GM15510 (cell line): Measurements from ENCODE around the gene ZGPAT.

Experiments
- POLR2A ChIP-seq: IDR thresholded peaks from 3 replicates; pipeline ENCODE4 v1.6.1; 2011; ENCODE audit warnings: borderline replicate concordance; ENCODE audit not compliant: insufficient read length; ENCODE audit errors: extremely low read depth

Gene ZGPAT, protein sequence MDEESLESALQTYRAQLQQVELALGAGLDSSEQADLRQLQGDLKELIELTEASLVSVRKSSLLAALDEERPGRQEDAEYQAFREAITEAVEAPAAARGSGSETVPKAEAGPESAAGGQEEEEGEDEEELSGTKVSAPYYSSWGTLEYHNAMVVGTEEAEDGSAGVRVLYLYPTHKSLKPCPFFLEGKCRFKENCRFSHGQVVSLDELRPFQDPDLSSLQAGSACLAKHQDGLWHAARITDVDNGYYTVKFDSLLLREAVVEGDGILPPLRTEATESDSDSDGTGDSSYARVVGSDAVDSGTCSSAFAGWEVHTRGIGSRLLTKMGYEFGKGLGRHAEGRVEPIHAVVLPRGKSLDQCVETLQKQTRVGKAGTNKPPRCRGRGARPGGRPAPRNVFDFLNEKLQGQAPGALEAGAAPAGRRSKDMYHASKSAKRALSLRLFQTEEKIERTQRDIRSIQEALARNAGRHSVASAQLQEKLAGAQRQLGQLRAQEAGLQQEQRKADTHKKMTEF

GRCh38 chr20:63707558-63708300 lies at the start of gene ZGPAT, which contains the start of gene ARFRP1:
ZGPAT (plus strand) TSS chr20:63708039; CDS start chr20:63708581, 542 bp downstream.
ARFRP1 (minus strand) TSS chr20:63707976; CDS start chr20:63707091, 885 bp downstream.
- TF ChIP-seq POLR2A: peak; percentile 74

GRCh38 chr20:63658749-63659187 lies 49.1 kb upstream of the ZGPAT start:
- no peak for TF ChIP-seq POLR2A

DNA sequence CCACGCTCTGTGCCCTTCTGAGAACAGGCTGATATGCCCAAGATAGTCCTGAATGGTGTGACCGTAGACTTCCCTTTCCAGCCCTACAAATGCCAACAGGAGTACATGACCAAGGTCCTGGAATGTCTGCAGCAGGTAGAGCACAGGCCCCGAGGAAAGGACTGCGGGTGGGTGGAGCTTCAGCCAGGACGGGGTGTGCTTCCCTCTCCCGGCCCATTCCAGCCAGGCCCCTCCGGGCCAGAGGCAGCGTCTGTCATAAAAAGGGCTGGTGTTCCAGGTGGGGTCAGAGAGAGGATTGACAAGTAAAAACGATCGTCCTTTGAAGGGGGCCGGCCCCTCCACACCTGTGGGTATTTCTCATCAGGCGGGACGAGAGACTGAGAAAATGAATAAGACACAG lies 48.5 kb upstream of the ZGPAT start:
- TF ChIP-seq POLR2A: no peak

- TF ChIP-seq POLR2A: no peak
Observed at GRCh38 chr20:63660622-63661021, 47.2 kb upstream of the ZGPAT start.

DNA sequence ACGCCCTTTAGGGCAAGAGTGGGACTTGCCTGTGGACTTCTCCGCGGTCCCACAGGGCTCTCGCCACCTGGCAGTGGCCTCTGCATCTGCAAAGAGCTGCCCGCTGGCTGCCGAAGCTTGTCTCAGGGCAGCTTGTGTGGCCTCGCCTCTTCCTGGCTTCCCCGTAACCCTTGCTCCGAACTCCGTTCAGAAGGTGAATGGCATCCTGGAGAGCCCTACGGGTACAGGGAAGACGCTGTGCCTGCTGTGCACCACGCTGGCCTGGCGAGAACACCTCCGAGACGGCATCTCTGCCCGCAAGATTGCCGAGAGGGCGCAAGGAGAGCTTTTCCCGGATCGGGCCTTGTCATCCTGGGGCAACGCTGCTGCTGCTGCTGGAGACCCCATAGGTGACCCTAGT lies 46.7 kb upstream of the ZGPAT start:
- TF ChIP-seq POLR2A: no peak

- TF ChIP-seq POLR2A: no peak
Observed at GRCh38 chr20:63661959-63662812, 45.7 kb upstream of the ZGPAT start.

DNA sequence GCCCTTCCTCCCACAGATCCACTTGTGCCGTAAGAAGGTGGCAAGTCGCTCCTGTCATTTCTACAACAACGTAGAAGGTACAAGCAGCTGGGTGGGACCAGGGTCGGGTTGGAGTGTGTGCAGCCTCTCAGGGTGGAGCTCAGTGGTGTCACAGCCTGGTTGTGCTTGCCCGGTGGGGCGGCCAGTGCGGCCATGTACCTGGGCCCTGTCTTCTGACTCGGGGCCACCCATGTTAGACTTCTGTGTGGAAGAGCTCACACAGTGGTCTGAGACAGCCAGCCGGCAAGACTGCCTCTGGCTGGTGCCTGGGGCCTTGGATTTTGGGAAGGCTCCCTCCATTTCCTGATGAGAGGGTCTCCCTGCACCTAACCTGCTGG lies 45.0 kb upstream of the ZGPAT start:
- TF ChIP-seq POLR2A: no peak

- no peak for TF ChIP-seq POLR2A
Observed at GRCh38 chr20:63663332-63664066, 44.3 kb upstream of the ZGPAT start.

DNA sequence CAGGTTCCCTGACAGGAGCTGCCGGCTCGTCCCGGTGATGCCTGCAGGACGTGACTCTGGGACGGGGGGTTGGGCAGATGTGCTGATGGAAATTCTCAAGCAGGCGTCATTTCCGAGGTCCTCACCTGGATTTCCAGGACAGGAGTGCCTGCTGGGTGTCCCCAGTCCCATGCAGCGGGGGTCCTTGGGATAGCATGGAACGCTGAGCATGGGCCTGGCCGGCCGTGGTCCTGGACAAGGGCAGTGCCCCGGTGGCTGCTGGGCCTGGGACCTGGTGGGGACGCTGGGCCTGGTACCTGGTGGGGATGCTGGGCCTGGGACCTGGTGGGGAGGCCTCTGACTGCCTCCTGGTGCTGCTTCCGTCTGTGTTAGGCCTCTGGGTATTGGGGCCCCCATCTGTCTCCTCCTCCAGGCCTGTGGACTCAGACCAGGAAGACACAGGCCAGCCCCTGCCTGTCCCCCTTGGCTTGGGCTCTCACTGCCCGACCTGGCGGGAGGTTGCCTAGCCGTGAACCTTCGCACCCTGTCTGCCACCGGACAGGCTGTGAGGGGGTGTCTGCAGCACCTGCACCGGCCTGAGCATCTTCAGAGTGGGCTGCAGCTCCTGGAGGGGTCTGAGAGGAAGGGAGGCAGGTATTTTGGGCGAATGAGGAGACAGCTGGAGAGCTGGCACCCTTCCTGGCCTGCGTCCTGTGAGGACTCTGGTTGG lies 43.5 kb upstream of the ZGPAT start:
- TF ChIP-seq POLR2A: no peak

- no peak for TF ChIP-seq POLR2A
Observed at GRCh38 chr20:63664861-63665594, 42.8 kb upstream of the ZGPAT start.

DNA sequence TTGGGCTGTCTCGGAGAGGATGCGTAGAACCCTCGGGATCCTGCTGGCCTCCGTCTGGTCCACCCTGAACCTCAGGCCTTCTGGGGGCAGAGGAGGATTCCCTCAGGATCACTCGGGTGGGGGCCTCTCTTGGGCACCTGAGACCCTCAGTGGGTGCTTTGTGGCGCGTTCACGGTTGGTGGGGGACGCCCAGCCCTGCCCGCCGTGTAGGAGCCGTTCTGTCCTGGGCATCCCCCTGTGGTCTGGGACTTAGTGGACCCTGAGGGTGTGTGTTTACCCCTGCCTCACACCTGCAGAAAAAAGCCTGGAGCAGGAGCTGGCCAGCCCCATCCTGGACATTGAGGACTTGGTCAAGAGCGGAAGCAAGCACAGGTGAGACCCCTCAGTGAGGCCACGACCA lies 42.1 kb upstream of the ZGPAT start:
- TF ChIP-seq POLR2A: no peak

DNA sequence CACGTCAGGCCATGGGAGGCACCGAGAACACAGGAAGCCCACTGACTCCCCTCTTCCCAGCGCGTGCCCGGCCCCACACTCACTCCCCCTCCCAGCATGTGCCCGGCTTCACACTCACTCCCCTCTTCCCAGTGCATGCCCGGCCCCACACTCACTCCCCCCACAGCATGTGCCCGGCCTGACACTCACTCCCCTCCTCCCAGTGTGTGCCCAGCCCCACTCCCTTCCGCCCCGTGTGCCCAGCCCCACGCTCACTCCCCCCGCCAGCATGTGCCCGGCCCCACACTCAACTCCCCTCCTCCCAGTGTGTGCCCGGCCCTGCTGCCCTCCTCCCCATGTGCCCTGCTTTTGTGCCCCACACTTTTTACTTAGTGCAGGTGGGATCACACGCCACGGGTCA lies 40.0 kb upstream of the ZGPAT start:
- TF ChIP-seq POLR2A: no peak

- TF ChIP-seq POLR2A: no peak
Observed at GRCh38 chr20:63668351-63668750, 39.5 kb upstream of the ZGPAT start.
